NCI-H2196 treated with DMSO at 0.1 percent for 48 hours (cell line): Measurements from ENCODE around the gene MLLT10.
"Not testable (repeated sequence)": the region's sequence is repeated elsewhere in the genome, so short reads cannot be mapped to it uniquely, and the experiment has no call there.

Experiments
- DNase-seq: peaks from one replicate; lab custom pipeline; 2025; ENCODE audit not compliant: unreplicated experiment; lab: John Stamatoyannopoulos, UW

The MLLT10 gene

DNA sequence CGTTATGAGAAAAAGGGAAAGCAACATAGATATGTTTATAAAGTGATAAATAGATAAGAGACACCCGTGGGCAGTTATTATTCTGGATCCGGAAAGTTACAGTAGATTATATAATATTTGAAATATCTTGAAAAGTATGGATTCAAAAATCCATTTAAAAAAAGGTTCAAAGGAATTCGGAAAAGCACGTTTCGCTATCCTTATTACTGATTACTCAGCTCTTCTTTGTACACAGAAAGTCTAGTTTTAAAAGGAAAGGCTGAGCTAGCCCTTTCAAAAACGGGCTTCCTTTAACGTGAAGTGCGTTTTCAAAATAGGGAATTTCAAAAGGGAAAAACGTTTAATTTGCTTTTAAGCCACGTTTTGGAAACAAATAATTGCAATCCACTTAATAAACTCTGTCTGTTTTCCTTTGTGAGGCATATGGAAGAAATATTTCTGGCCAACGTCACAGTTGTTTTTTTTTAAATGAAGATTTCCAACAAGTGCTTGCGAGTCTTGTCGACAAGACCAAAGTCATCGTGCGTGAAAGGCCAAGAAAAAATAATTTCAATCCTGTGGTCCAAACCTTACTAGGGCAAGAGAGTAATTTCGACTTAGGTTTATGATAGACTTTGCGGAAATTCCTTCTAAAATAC is 6.3 kb upstream of the MLLT10 start:
- no peak for DNase-seq

DNA sequence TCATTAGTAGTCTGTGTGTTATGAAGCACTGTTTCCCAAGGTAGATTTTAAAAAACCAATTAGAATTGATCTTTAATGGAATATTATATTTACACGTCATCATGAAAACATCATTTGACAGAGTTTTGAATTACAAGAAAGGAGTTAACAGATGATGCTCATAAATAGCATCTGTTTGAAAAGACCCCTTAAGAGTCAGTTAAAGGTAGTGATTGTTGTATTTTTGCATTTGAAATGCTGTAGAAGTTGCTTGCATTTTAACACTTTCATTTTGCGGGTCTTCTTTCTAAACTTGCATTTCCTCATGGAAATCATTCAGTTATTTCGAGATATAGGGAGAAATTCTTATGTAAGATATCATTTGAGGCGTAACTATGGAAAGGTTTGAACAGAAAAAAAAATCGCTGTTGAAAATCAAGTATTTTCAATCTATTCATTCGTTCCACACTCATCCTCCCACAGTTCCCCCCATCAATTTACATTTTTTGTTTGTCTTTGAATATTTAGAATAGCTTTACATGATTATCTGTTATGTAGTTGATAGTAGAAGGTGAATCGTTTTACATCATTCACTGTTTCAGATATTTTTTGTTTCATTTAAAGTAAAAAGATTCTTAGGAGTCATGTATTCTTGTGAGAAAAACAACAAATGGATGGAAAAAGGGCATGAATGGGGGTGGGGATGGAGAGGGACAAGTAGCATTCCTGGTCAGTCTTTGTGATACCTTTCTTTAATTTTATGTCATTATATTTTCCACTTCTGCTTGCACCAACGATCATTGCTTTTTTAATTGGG is 5.6 kb upstream of the MLLT10 start:
- DNase-seq: no peak

GRCh38 chr10:21529032-21529910 is 4.8 kb upstream of the MLLT10 start:
- no peak for DNase-seq

DNA sequence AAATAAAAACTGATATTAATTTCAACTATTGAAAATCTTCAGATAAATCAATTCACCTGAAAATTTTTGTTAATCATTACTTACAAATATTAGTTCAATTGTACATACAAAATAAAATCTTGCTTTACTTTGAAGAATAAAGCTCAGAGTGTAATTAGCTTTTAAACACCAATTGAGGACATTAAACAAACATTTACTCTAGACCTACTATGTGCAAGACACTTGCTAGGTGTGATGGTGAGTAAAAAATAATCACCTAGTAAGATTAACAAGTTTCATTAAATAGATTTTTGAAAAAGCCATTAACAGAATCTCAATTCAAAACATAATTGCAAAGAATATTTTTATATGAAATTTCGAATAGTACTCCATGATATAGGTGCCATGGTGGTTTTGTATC is 3.9 kb upstream of the MLLT10 start:
- DNase-seq: no peak

- no peak for DNase-seq
These were observed 3.4 kb upstream of the MLLT10 start for GRCh38 chr10:21530641-21531040.

- DNase-seq: no peak
These were observed 2.9 kb upstream of the MLLT10 start for GRCh38 chr10:21531164-21531563.

- DNase-seq: no peak
These were observed 1.2 kb upstream of the MLLT10 start for GRCh38 chr10:21532694-21533466.

DNA sequence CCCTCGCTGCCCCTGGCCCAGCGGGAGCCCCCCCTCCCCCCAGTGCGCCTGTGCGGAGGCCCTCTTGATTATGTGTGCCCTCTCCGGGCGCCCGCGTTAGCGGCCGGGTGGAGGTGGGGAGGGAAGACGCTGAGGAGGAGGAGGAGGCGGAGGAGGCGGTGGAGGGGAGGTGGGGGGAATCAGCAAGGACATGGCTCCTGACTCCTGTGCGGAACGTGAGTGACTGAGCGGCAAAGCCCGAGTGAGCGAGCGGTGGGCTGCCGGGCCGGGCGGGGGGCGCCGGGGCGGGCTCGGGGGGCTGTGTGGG is 201 bp downstream of the MLLT10 start:
- DNase-seq: no peak

DNA sequence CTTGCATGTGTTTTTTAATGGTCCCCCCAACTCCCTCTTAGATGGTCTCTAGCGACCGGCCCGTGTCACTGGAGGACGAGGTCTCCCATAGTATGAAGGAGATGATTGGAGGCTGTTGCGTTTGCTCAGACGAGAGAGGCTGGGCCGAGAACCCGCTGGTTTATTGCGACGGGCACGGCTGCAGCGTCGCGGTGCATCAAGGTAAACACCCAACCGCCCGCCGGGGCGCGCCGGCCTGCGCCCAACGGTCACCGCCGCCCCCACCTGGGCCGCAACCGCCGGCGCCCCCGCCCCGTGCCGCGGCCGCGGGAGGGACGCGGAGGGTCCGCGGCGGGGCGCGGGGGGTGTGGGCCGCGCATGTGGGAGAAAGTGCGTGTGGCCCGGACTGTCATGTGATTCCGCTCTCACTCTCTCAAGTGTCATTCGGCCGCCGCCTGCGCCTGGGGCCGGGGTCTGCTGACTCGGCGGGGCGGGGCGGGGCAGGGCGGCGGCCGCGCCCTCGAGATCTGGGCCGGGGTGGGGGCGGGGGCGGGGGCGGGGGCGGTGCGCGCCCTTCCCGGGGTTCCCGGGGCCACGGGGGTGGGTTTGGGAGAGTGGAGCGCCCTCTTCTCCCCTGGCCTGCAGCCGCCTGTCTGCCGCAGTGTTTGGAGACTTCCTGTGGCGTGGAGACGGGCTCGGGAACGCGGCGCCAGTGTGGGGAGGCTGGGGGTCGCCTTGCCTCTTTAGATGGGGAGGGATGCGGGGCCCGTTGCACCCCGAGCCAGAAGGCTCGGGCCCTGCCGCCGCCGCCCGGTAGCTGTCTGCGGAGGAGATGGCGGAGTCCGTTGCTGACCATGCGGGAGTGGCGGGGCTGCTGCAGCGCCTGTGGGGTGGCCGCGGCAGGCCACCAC is 817 bp downstream of the MLLT10 start:
- DNase-seq: no peak

DNA sequence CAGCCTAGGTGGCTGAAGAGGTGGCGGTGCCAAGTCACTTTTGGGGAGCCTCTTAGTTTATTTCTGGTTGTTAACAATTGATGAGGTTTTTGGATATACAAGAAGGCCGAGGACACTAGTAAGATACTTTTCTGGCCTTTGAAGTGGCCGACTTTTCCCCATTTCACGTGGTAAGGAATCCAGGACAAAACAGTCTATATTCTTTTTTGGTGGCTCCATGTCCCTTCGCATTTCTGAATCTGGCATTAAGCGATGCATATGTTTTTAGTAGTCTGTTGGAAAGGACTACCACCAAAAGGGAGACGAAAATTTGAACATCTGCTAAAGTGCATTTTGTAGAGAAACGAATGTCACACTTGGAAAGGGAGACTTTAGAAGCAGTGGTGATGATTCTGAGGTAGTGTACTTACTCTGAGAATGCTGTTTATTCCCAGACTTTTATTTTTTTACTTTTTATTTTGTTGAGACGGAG is 1.5 kb downstream of the MLLT10 start:
- DNase-seq: no peak

DNA sequence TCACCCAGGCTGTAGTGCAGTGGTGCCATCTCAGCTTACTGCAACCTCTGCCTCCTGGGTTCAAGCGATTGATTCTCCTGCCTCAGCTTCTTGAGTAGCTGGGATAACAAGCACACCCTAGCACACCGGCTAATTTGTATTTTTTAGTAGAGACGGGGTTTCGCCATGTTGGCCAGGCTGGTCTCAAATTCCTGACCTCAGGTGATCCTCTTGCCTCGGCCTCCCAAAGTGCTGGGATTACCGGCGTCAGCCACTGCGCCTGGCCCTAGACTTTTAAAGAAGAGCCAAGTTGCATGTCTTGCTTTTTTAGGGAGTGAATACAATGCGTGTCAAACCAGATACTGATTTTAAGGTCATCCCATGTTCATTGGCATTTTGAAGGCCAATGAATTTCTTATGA is 1.9 kb downstream of the MLLT10 start:
- DNase-seq: not testable (repeated sequence)

- no peak for DNase-seq
These were observed 2.8 kb downstream of the MLLT10 start for GRCh38 chr10:21536874-21537273.

DNA sequence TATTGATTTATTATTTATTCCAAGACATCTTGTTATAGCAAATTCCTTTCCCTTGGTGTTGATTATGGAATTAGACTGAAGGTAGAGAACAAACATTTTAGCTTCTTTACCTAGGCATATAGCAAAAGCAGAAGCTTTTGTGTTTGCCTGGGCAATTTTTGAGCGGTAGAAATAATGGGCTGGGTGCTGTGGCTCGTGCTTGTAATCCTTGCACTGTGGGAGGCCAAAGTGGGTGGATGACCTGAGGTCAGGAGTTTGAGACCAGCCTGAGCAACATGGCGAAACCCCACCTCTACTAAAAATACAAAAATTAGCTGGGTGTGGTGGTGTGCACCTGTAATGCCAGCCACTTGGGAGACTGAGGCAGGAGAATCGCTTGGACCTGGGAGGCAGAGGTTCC is 6.7 kb downstream of the MLLT10 start:
- DNase-seq: not testable (repeated sequence)

DNA sequence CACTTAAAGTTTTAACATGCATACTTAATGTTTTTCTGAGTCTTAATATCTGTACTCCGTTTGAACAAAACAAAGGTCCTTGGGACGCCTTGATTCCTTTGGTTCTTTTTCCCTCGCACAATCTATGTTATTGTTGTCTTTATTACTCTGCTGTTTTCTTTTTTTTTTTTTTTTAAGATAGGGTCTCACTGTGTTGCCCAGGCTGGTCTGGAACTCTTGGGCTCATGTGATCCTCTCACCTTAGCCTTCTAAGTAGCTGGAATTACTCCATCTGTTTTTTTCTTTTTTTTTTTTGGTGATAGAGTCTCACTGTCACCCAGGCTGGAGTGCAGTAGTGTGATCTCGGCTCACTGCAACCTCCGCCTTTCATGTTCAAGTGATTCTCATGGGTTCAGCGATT is 13.2 kb downstream of the MLLT10 start:
- DNase-seq: no peak

DNA sequence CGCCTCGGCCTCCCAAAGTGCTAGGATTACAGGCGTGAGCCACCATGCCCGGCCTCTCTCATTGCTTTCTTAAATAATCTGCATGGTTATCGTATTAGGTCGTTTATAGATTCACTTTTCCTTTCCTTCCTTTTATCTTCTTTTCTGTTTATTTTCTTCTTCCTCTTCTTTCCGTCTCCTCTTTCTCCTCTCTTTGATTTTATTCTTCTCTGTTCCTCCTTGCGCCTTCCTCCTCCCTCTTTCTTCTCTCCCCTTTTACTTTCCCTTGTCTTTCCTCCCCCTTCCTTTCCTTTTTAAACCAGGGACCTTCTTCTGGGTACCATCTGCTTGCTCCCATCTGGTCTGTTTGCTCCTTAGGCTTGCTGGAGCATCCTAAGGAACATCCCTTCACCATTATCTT is 18.6 kb downstream of the MLLT10 start:
- no peak for DNase-seq

DNA sequence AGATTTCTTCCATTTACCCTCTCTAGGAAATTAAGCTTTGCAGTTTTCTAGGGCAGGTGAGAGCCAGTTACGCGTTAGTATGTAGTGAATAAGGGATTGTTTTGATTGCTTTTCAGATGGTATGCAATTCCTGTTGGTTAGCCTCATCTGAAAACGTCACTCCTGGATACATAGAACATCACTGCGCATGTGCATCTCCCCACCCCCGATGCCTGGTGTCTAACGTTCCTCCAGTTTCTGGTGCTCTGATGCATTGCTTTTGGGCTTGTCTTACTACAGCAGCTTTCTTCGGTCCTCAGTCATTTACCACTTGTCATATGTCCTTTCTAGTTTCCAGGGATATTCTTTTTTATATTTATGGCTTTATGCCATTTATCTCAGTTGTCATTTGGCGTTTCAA is 22.5 kb downstream of the MLLT10 start:
- DNase-seq: no peak

DNA sequence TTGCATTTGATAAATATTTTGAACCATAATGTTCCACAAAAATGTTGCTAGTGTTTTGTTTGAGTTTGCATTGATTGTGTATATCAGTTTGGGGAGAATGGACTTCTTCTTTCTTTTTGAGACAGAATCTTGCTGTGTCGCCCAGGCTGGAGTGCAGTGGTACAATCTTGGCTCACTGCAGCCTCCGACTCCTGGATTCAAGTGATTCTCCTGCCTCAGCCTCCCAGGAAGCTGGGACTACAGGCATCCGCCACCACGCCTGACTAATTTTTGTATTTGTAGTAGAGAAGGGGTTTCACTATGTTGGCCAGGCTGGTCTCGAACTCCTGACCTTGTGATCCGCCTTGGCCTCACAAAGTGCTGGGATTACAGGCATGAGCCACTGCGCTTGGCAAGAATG is 25.0 kb downstream of the MLLT10 start:
- not testable (repeated sequence) for DNase-seq

- DNase-seq: no peak
These were observed 36.9 kb downstream of the MLLT10 start for GRCh38 chr10:21570761-21571521.

DNA sequence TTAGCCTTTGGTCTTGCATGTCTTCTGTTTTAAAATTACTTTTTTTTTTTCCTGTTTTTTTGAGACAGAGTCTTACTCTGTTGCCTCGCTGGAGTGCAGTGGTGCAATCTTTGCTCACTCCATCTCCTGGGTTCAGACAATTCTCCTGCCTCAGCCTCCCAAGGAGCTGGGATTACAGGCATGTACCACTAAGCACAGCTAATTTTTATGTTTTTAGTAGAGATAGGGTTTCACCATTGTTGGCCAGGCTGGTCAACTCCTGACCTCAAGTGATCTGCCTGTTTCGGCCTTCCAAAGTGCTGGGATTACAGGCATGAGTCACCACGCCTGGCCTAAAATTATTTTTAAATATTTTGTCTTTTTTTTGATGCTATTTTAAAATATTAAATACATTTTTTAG is 38.5 kb downstream of the MLLT10 start:
- no peak for DNase-seq
